ENCODE data around the gene NRG2.

NRG2 gene

GRCh38 chr5:139829471-139829870 is 213.6 kb downstream of the NRG2 start:
- no peak for DNase-seq

DNA sequence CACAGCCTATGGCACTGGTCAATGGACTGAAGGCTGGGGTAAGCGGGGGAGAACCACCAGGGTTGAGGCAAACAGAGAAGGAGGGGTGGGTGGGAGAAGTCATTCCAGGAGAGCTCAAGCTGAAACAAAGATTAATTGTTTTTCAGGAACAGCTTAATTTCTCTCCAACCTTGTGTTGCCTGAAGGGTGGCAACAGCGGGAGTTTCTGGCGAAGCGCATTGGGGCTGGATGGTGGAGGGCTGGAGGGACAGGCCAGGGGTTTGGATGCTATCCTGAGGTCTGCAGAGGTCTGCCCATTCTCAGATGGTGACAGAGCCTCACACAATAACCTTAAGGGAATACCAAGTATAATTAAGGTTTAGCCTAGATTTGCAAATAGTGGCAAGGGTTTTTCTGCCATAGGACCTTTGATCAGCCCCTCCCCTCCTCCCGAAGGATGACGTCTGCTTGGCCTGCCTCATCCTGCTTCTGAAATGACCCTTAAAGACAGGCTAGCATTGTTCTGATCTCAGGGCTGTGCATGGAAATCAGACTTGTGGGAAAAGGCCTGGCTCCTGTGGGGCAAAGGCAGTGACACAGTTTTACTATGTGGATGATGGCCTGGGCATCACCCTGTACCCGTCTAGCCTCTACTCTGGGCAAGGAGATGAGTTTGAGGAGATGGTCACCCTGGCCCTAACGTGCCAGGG is 214.7 kb downstream of the NRG2 start:
- DNase-seq, result no peak

GRCh38 chr5:139825690-139826089 is 217.4 kb downstream of the NRG2 start:
- no peak for DNase-seq

DNA sequence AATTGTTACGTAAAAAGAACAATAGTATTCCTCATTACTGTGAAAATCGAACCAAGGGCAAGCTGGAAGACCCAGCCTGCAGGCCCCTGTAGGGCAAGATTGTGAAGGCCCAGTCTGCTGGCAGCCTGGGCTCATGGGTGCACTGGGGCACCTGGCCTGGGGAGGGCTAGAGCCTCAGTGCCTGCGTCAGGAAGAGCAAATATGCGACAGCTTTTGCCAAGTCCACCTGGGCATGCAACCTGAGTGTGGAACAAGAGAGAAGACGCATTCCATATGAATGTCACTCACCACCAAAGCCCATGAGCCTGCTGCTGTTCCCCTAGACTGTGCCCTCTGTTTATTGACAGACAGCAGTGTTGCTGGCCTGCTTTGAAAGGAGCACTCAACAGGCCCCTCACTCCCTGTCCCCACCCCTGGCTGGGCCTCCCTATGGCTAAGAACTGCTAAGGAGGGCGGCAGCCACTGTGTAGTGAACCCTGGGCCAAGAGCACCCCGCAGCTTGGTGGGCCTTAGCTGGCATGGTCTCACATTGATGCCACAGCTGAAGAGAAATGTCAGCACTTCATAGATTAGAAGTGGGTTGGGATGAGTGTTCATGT is 219.2 kb downstream of the NRG2 start:
- no peak for DNase-seq

DNA sequence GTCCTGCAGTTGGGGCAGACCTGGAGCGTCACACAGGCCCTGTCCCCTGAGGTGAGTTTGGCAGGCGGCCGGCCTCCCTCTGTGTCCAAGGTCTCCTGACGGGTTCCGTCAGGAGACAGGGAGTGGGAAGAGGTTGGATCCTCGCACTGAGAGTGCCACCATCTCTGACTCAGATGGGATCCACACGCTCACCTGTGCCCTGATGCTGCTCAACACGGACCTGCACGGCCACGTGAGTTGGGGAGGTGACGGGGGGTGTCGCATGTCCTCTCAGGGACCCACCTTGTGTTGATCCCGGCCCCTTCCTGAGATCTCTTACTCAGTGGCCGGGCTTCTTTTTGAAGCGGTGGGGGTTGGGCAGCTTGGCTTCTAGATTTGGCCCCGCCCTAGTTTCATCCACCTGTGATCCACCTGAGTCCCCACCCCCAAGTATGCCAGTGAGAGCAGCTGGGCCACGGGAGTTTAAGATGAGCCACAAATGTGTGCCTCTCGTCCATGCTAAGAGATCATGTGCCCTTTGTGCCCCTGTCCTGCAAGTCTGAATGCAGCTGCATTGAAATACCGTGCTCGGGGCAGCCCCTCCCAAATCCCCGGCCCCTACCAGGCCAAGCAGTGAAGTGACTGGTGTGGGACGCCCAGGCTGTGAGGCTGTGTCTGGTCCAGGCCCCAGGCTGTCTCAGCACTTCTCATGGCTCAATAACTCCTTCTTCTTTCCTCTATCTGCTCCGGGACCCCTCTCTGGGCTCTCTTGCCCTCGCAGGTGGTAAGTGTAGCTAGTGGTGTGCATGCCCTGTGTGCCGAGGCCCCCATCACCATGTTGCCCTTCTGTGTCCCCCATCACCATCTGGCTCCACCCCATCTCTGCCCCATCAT is 220.3 kb downstream of the NRG2 start:
- DNase-seq, result no peak

GRCh38 chr5:139821806-139822552 is 221.1 kb downstream of the NRG2 start:
- no peak for DNase-seq

GRCh38 chr5:139820606-139821005 is 222.5 kb downstream of the NRG2 start:
- DNase-seq, result no peak

- no peak for DNase-seq
Measured at GRCh38 chr5:139820130-139820529, 223.0 kb downstream of the NRG2 start.

- DNase-seq, result no peak
Measured at GRCh38 chr5:139817970-139818369, 225.1 kb downstream of the NRG2 start.

GRCh38 chr5:139817362-139817761 is 225.7 kb downstream of the NRG2 start:
- no peak for DNase-seq

DNA sequence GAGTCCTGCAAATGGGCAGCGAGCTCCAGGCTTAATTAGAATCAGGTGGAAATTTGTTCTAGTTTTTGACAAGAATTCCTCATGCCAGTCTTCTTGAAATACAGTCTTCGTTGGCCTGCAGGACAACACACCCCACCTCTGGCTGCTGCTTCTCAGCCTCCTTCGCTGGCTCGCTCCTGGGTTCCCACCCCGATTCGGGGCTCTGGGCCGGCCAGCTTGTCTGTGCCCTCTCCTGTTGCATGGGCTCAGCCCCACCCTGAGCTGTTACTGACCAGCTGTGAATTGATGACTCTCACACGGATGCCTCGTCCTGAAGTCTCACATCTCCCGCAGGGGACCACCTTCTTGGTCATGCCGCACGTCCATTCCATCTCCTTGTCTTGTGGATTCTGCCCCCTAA is 226.5 kb downstream of the NRG2 start:
- DNase-seq, result no peak

DNA sequence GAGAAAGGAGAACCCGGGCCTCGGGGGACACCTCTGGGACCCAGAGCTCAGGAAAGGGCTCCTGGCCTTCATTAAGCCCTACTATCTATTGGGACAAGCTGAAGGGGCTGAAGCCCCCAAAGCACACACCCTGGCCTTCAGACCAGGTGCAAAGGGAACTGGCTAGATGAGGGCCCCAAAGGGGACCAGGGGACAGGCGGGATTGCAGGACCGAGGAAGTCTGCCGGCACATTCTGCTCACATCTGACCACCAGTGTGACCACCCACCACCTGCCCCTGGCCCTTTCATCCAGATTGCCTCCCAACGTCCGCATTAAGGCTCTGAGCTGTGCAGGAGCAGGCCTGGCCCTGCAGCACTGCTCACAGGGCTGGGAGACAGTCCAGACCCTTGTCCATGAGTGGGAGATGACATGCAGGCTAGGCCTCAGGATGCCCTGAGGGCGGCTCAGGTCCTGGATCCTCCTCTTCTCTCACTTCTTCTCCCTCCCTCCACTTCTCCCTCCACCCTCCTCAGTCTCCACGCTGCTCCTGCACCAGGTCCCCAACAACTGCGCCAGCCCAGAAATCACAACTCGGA is 228.3 kb downstream of the NRG2 start:
- no peak for DNase-seq

- DNase-seq, result no peak
Measured at GRCh38 chr5:139814191-139814601, 228.9 kb downstream of the NRG2 start.

GRCh38 chr5:139812836-139813805 is 230.0 kb downstream of the NRG2 start:
- DNase-seq, result no peak

DNA sequence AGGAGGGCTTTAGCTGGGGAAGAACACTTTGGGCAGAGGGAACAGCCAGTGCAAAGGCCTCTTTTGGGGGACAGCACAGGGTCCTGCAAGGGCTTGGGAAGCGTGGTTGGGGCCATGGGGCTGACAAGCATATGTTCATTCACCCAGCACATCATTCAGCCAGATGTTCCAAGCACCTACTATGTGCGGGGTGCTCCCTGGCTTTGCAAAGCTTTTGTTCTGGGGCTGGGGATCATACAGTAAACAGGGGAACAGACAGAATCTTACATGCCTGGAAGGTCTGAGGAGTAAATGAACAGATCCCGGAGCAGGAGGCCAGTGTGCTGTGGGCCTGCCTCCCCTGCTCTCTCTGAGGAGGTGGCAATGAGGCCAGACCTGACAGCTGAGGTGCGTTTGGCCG is 230.8 kb downstream of the NRG2 start:
- no peak for DNase-seq

- DNase-seq, result no peak
Measured at GRCh38 chr5:139811274-139811607, 231.9 kb downstream of the NRG2 start.

GRCh38 chr5:139810341-139811273 is 232.5 kb downstream of the NRG2 start:
- no peak for DNase-seq

DNA sequence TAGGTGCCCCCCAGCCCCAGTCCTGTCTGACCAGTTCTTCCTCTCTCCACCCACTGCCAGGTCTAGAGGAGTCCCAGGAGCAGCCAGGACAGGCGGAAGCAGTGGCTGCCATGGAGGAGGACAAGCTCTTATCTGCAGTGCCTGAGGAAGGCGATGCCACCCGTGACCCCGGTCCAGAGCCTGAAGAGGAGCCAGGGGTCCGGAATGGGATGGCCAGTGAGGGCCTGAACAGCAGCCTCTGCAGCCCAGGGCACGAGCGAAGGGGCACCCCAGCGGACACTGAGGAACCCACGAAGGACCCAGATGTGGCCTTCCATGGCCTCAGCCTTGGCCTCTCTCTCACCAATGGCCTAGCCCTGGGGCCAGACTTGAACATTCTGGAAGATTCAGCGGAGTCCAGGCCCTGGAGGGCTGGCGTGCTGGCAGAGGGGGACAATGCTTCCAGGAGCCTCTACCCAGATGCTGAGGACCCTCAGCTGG is 233.7 kb downstream of the NRG2 start:
- DNase-seq, result no peak

- DNase-seq, result peak; percentile 7
Measured at GRCh38 chr5:139808481-139809330, 234.4 kb downstream of the NRG2 start.
